ENCODE data around the gene KLHL33.
"Not testable (repeated sequence)": the region's sequence is repeated elsewhere in the genome, so short reads cannot be mapped to it uniquely, and the experiment has no call there.

The KLHL33 gene

GRCh38 chr14:20435582-20436362 lies at the start of gene KLHL33:
KLHL33 (minus strand) TSS chr14:20436166; CDS start chr14:20435811, 355 bp downstream.
- no peak for DNase-seq (ENCODE audit: low read depth)

- DNase-seq (ENCODE audit: low read depth): no peak
Measured at GRCh38 chr14:20482382-20482781, 46.4 kb upstream of the KLHL33 start.

- no peak for DNase-seq (ENCODE audit: low read depth)
Measured at GRCh38 chr14:20478894-20479293, 42.9 kb upstream of the KLHL33 start.

GRCh38 chr14:20477211-20477876 lies 41.4 kb upstream of the KLHL33 start:
- peak; percentile 77 for DNase-seq (ENCODE audit: low read depth)

- DNase-seq (ENCODE audit: low read depth): no peak
Measured at GRCh38 chr14:20476776-20477175, 40.8 kb upstream of the KLHL33 start.

GRCh38 chr14:20472536-20473169 lies 36.7 kb upstream of the KLHL33 start:
- no peak for DNase-seq (ENCODE audit: low read depth)

GRCh38 chr14:20470603-20470901 lies 34.6 kb upstream of the KLHL33 start:
- DNase-seq (ENCODE audit: low read depth): no peak

- peak; percentile 72 for DNase-seq (ENCODE audit: low read depth)
Measured at GRCh38 chr14:20469890-20470602, 34.1 kb upstream of the KLHL33 start.

- peak; percentile 92 for DNase-seq (ENCODE audit: low read depth)
Measured at GRCh38 chr14:20469242-20469889, 33.4 kb upstream of the KLHL33 start, which contains the start of gene PNP. PNP (plus strand) TSS chr14:20469406; CDS start chr14:20469525, 119 bp downstream.

- DNase-seq (ENCODE audit: low read depth): no peak
Measured at GRCh38 chr14:20468764-20469241, 32.8 kb upstream of the KLHL33 start.

- peak; percentile 100 for DNase-seq (ENCODE audit: low read depth)
Measured at GRCh38 chr14:20461225-20462141, 25.5 kb upstream of the KLHL33 start, which contains the start of gene PIP4P1. PIP4P1 (minus strand) TSS chr14:20461434; CDS start chr14:20461325, 109 bp downstream.

- DNase-seq (ENCODE audit: low read depth): no peak
Measured at GRCh38 chr14:20460458-20461224, 24.7 kb upstream of the KLHL33 start.

GRCh38 chr14:20458031-20458789 lies 22.2 kb upstream of the KLHL33 start:
- no peak for DNase-seq (ENCODE audit: low read depth)

GRCh38 chr14:20456971-20457370 lies 21.0 kb upstream of the KLHL33 start:
- DNase-seq (ENCODE audit: low read depth): no peak

GRCh38 chr14:20455355-20456300 lies 19.7 kb upstream of the KLHL33 start:
- peak; percentile 95 for DNase-seq (ENCODE audit: low read depth)

- DNase-seq (ENCODE audit: low read depth): peak; percentile 99
Measured at GRCh38 chr14:20454516-20455354, 18.8 kb upstream of the KLHL33 start, which contains the start of the genes APEX1 and OSGEP. APEX1 (plus strand) TSS chr14:20455226; CDS start chr14:20455646, 420 bp downstream. OSGEP (minus strand) TSS chr14:20454812; CDS start chr14:20454683, 129 bp downstream.

GRCh38 chr14:20452831-20453230 lies 16.9 kb upstream of the KLHL33 start:
- not testable (repeated sequence) for DNase-seq (ENCODE audit: low read depth)
